RWPE2 (cell line): ENCODE measurements around the gene SKIC2.
"Not testable (repeated sequence)": the region's sequence is repeated elsewhere in the genome, so short reads cannot be mapped to it uniquely, and the experiment has no call there.

Source experiments
- ATAC-seq: fragments of 200-7000 bp; cut with Tn5 transposase; 3 replicates; pipeline ENCODE4 v1.9.1; 2021; ENCODE audit warnings: low read depth
- DNase-seq: peaks from one replicate; pipeline ENCODE4 v3.0.0-alpha.2; 2020; ENCODE audit warnings: low spot score
- H3K27ac ChIP-seq: fragments of 450-650 bp; 2 replicates; pipeline ENCODE4 v1.5.1; 2017; ENCODE audit warnings: mild to moderate bottlenecking; ENCODE audit not compliant: poor library complexity, severe bottlenecking
- H3K27me3 ChIP-seq: fragments of 250-450 bp; sonication (Bioruptor Pico); 2 replicates; pipeline ENCODE4 v1.5.1; 2021; ENCODE audit warnings: mild to moderate bottlenecking, moderate library complexity; ENCODE audit not compliant: insufficient read depth, poor library complexity, severe bottlenecking
- H3K36me3 ChIP-seq: fragments of 250-450 bp; sonication (Bioruptor Pico); 2 replicates; pipeline ENCODE4 v1.5.1; 2020; ENCODE audit warnings: low read depth, mild to moderate bottlenecking, moderate library complexity
- H3K4me1 ChIP-seq: fragments of 250-450 bp; sonication (Bioruptor Pico); 2 replicates; pipeline ENCODE4 v1.5.1; 2021; ENCODE audit warnings: mild to moderate bottlenecking, moderate library complexity; ENCODE audit not compliant: insufficient read depth, poor library complexity, severe bottlenecking
- H3K4me3 ChIP-seq: fragments of 250-450 bp; sonication (Bioruptor Pico); 2 replicates; pipeline ENCODE4 v1.5.1; 2021; ENCODE audit warnings: mild to moderate bottlenecking, moderate library complexity; ENCODE audit not compliant: severe bottlenecking
- H3K9me3 ChIP-seq: fragments of 250-450 bp; sonication (Bioruptor Pico); 2 replicates; pipeline ENCODE4 v1.5.1; 2021; ENCODE audit warnings: mild to moderate bottlenecking, moderate library complexity; ENCODE audit not compliant: severe bottlenecking
- TF ChIP-seq, protein P1 (sequence below): fragments of 450-650 bp; IDR thresholded peaks from one replicate; pipeline ENCODE4 v1.5.1; 2017; ENCODE audit warnings: mild to moderate bottlenecking, moderate library complexity; ENCODE audit not compliant: poor library complexity, severe bottlenecking

The SKIC2 gene

DNA sequence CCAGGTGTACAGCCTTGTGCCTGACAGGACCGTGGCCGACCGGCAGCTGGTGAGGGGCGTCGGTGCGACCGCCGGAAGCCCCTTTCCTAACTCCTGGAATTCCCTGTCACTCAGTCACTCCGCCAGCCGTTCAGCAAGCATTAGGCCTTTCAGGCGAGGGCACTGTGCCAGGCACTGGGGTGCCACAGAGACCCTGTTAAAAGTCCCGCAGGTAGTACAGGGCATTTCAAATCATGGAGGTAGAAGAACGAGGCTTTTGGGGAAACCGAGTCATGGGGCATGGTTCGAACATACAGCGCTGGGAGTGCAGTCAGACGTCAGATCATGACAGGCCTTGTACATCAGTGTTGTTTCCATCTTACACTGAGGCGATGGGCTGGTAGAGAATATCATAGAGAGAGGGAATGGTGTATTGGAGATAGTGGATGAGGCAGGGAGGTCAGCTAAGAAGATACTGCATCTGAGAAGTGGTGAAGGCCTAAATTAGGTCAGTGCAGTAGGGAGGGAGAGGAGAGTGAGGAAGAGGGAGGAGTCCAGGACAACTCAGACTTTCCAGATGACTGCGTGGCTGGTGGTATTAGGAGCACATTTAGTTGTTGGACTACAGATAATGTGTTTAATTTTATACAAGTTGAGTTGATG is 13.9 kb downstream of the SKIC2 start:
- Histone ChIP-seq H3K27me3 (no peaks in the 10 kb centered on the region), H3K27ac (peak overlapping the region; percentile 87), H3K36me3 (peaks cover 19% of the 10 kb centered on the region), H3K4me1 (peaks cover 5% of the 10 kb centered on the region), H3K4me3 (peak overlapping the region; percentile 74), H3K9me3 (no peaks in the 10 kb centered on the region)
- DNase-seq: no peak
- no peak for ATAC-seq
- TF ChIP-seq, protein P1, sequence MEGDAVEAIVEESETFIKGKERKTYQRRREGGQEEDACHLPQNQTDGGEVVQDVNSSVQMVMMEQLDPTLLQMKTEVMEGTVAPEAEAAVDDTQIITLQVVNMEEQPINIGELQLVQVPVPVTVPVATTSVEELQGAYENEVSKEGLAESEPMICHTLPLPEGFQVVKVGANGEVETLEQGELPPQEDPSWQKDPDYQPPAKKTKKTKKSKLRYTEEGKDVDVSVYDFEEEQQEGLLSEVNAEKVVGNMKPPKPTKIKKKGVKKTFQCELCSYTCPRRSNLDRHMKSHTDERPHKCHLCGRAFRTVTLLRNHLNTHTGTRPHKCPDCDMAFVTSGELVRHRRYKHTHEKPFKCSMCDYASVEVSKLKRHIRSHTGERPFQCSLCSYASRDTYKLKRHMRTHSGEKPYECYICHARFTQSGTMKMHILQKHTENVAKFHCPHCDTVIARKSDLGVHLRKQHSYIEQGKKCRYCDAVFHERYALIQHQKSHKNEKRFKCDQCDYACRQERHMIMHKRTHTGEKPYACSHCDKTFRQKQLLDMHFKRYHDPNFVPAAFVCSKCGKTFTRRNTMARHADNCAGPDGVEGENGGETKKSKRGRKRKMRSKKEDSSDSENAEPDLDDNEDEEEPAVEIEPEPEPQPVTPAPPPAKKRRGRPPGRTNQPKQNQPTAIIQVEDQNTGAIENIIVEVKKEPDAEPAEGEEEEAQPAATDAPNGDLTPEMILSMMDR: no peak

DNA sequence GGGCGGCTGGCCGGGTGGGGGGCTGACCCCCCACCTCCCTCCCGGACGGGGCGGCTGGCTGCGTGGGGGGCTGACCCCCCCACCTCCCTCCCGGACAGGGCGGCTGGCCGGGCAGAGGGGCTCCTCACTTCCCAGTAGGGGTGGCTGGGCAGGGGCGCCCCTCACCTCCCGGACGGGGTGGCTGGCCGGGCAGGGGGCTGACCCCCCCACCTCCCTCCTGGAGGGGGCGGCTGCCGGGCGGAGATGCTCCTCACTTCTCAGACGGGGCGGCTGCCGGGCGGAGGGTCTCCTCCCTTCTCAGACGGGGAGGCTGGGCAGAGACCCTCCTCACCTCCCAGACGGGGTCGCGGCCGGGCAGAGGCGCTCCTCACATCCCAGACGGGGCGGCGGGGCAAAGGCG is 17.1 kb downstream of the SKIC2 start:
- not testable (repeated sequence) for H3K9me3 ChIP-seq, H3K27ac ChIP-seq, H3K4me1 ChIP-seq, DNase-seq, H3K4me3 ChIP-seq, H3K27me3 ChIP-seq, ATAC-seq
- H3K36me3 ChIP-seq: peaks cover 10% of the 10 kb centered on the region

DNA sequence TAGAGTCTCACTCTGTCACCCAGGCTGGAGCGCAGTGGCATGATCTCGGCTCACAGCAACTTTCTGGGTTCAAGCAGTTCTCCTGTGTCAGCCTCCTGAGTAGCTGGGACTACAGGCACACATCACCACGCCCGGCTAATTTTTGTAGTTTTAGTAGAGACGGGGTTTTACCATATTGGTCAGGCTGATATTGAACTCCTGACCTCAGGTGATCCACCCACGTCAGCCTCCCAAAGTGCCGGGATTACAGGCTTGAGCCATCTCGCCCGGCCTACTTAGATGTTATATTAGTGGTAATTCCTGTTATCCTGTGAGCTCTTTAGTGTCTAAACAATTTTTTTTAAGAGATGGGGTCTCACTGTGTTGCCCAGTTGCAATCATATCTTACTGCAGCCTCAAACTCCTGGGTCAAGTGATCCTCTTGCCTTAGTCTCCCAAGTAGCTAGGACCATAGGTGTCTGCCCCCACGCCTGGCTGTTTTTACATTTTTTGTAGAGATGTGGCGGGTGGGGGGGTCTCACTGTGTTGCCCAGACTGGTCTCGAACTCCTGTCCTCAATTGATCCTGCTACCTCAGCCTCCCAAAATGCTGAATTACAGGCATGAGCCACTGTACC is 18.9 kb downstream of the SKIC2 start:
- H3K9me3 ChIP-seq: no peaks in the 10 kb centered on the region
- H3K4me3 ChIP-seq: no peak overlapping the region
- H3K27ac ChIP-seq: no peak overlapping the region
- no peaks in the 10 kb centered on the region for H3K4me1 ChIP-seq
- TF ChIP-seq, protein P1: no peak
- no peak for ATAC-seq
- H3K27me3 ChIP-seq: no peaks in the 10 kb centered on the region
- DNase-seq: no peak
- peaks cover 10% of the 10 kb centered on the region for H3K36me3 ChIP-seq

DNA sequence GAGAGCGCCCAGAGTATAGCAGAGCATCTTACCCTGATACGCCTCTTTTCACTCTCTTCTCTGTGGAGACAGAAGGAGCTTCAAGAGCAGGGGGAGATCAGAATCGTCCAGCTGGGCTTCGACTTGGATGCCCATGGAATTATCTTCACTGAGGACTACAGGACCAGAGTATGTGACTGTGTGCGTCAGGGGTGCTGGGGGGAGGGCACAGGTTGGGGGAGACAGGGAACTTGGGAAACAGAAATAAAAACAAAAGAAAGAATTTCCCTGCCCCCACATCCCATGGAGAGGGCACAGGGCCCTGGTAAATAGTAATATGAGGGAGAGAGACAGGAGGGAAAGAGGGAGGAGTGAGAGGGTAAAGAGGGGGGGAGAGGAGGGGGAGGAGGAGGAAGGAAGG is 19.9 kb downstream of the SKIC2 start:
- TF ChIP-seq, protein P1: no peak
- no peak overlapping the region for H3K4me3 ChIP-seq
- DNase-seq (no peak), ATAC-seq (no peak)
- no peaks in the 10 kb centered on the region for H3K27me3 ChIP-seq
- H3K9me3 ChIP-seq: no peaks in the 10 kb centered on the region
- no peaks in the 10 kb centered on the region for H3K4me1 ChIP-seq
- H3K36me3 ChIP-seq: peaks cover 10% of the 10 kb centered on the region
- H3K27ac ChIP-seq: no peak overlapping the region

DNA sequence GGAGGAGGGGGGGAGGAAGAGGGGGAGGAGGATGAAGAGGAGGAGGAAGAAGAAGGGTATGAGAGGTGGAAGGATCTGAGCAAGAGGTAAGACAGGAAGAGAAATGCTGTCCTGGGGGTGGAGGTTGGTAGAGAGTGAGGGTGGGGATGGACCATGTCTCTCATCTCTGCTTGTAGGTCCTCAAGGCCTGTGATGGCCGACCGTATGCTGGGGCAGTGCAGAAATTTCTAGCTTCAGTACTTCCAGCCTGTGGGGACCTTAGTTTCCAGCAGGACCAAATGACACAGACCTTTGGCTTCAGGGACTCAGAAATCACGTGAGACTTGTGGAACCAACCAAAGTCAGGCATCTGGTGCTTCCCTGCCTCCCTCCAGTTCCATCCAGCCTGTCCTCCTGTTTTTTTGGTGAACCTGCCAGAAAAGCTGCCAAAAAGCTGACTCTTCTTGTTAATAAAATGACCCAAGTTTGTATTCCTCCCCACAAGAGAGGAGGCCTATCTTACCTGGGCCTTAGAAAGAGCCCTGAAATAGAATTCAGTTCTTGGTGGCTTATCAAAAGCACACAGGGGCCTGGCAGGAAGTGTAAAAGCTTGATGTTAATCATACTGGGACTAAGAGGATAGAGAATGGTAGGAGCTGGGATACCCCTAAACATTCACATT is 20.4 kb downstream of the SKIC2 start:
- no peaks in the 10 kb centered on the region for H3K27me3 ChIP-seq
- no peak overlapping the region for H3K4me3 ChIP-seq
- no peak overlapping the region for H3K27ac ChIP-seq
- no peaks in the 10 kb centered on the region for H3K9me3 ChIP-seq
- H3K4me1 ChIP-seq: no peaks in the 10 kb centered on the region
- H3K36me3 ChIP-seq: peaks cover 10% of the 10 kb centered on the region
- DNase-seq (no peak), ATAC-seq (no peak)
- TF ChIP-seq, protein P1: no peak

DNA sequence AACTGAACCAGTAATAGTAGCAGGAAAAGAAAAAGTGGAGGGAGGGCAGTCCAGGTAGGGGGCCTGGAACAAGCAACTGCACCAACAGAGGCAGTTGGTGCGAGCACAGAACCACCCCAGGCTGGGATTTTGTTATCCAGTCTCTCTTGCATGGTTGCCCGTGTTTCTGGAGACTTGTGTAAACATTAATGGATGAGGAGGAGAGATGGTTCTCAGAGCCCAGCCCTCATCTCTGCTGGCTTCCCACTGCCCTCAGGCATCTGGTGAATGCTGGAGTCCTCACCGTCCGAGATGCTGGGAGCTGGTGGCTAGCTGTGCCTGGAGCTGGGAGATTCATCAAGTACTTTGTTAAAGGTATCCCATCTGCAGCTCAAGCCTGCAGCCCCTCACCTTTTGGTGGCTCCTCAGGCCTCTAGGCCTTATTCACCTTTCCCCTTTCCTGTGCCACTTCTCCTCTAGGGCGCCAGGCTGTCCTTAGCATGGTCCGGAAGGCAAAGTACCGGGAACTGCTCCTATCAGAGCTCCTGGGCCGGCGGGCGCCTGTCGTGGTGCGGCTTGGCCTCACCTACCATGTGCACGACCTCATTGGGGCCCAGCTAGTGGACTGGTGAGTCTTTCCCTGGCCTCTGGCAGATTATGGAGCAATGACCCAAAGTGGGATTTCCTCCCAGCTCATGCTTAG is 21.4 kb downstream of the SKIC2 start:
- H3K27ac ChIP-seq, H3K9me3 ChIP-seq, H3K4me1 ChIP-seq, H3K4me3 ChIP-seq, H3K27me3 ChIP-seq, ATAC-seq, DNase-seq: not testable (repeated sequence)
- peaks cover 10% of the 10 kb centered on the region for H3K36me3 ChIP-seq

DNA sequence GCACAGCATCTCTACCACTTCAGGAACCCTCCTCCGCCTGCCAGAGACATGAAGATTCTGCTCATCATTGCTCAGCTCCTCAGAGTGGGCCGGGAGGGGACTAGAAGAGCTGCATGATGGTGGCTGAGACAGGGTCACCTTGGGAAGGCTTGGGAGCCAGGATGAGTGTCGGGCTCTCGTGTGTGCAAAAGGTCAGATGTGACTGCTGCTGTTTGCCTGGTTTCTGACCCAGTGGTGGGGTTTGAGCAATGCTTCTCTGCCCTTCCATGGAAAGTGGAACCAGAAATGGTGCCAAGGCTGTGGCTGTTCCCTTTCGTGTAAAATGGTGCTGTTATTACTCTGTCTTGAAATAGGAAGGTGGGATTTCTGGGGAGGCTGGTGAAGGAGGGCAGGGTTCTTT is 22.0 kb downstream of the SKIC2 start:
- H3K4me3 ChIP-seq, ATAC-seq, H3K27ac ChIP-seq, H3K27me3 ChIP-seq, DNase-seq, H3K4me1 ChIP-seq, H3K9me3 ChIP-seq: not testable (repeated sequence)
- peaks cover 10% of the 10 kb centered on the region for H3K36me3 ChIP-seq
